ENCODE data around the gene ONECUT1.
A peak's percentile ranks its signal among the peaks of the same experiment; 100 is the strongest.

The ONECUT1 gene

GRCh38 chr15:52731732-52732470 is 58.2 kb downstream of the ONECUT1 start:
- DNase-seq (ENCODE audit: low spot score) = no peak

- no peak for DNase-seq (ENCODE audit: low spot score)
Observed at GRCh38 chr15:52731004-52731403, 59.1 kb downstream of the ONECUT1 start.

- no peak for DNase-seq (ENCODE audit: low spot score)
Observed at GRCh38 chr15:52730594-52730993, 59.5 kb downstream of the ONECUT1 start.

GRCh38 chr15:52730173-52730572 is 60.0 kb downstream of the ONECUT1 start:
- DNase-seq (ENCODE audit: low spot score) = peak; percentile 67

- DNase-seq (ENCODE audit: low spot score) = no peak
Observed at GRCh38 chr15:52728899-52729298, 61.2 kb downstream of the ONECUT1 start.

- DNase-seq (ENCODE audit: low spot score) = no peak
Observed at GRCh38 chr15:52727815-52728214, 62.3 kb downstream of the ONECUT1 start.

GRCh38 chr15:52726195-52726594 is 63.9 kb downstream of the ONECUT1 start:
- DNase-seq (ENCODE audit: low spot score) = no peak

- DNase-seq (ENCODE audit: low spot score) = no peak
Observed at GRCh38 chr15:52718551-52718950, 71.6 kb downstream of the ONECUT1 start.

GRCh38 chr15:52717924-52718323 is 72.2 kb downstream of the ONECUT1 start:
- no peak for DNase-seq (ENCODE audit: low spot score)

- no peak for DNase-seq (ENCODE audit: low spot score)
Observed at GRCh38 chr15:52717481-52717880, 72.7 kb downstream of the ONECUT1 start.

GRCh38 chr15:52716536-52716935 is 73.6 kb downstream of the ONECUT1 start:
- no peak for DNase-seq (ENCODE audit: low spot score)

GRCh38 chr15:52715411-52715810 is 74.7 kb downstream of the ONECUT1 start:
- no peak for DNase-seq (ENCODE audit: low spot score)

GRCh38 chr15:52714968-52715367 is 75.2 kb downstream of the ONECUT1 start:
- DNase-seq (ENCODE audit: low spot score) = no peak

GRCh38 chr15:52710708-52711389 is 79.3 kb downstream of the ONECUT1 start:
- no peak for DNase-seq (ENCODE audit: low spot score)

- DNase-seq (ENCODE audit: low spot score) = no peak
Observed at GRCh38 chr15:52710050-52710707, 80.0 kb downstream of the ONECUT1 start.

- no peak for DNase-seq (ENCODE audit: low spot score)
Observed at GRCh38 chr15:52709187-52709981, 80.8 kb downstream of the ONECUT1 start.

All from CD4-positive, alpha-beta T cell treated with Interleukin-2 at 100 ng/mL for 4 hours (primary cell).